HG02623 (cell line): Measurements from ENCODE around the gene NT5C3B.
"Not testable (repeated sequence)": the region's sequence is repeated elsewhere in the genome, so short reads cannot be mapped to it uniquely, and the experiment has no call there.

Source experiments
- ATAC-seq: cut with Tn5 transposase; IDR thresholded peaks from one replicate; pipeline ENCODE4 v1.9.1; 2021; ENCODE audit warnings: moderate library complexity; ENCODE audit not compliant: unreplicated experiment

NT5C3B gene

GRCh38 chr17:41785091-41785858, 50.8 kb downstream of the NT5C3B start:
- ATAC-seq, result no peak

GRCh38 chr17:41784207-41784744, 51.8 kb downstream of the NT5C3B start:
- ATAC-seq, result no peak

GRCh38 chr17:41782142-41782541, 53.9 kb downstream of the NT5C3B start:
- ATAC-seq, result no peak

GRCh38 chr17:41781404-41782110, 54.5 kb downstream of the NT5C3B start:
- no peak for ATAC-seq

- ATAC-seq, result no peak
These were observed 56.1 kb downstream of the NT5C3B start for GRCh38 chr17:41779954-41780353.

- no peak for ATAC-seq
These were observed 58.4 kb downstream of the NT5C3B start for GRCh38 chr17:41777574-41778188.

GRCh38 chr17:41777157-41777573, 58.9 kb downstream of the NT5C3B start:
- no peak for ATAC-seq

- not testable (repeated sequence) for ATAC-seq
These were observed 59.7 kb downstream of the NT5C3B start for GRCh38 chr17:41776262-41776900.

GRCh38 chr17:41775394-41776226, 60.4 kb downstream of the NT5C3B start:
- no peak for ATAC-seq
